Measurements from ENCODE around the gene ZNF521. TPM values are rescaled to one million over a fixed set of nuclear protein-coding genes. Genes with fewer than 3 reads are reported as not detected.

ZNF521 gene
- total and polyA plus RNA-seq, 4 donors = 0.50 to 3.7 (median 1.5) TPM

- H3K4me1 ChIP-seq (ENCODE audit: control insufficient read depth in 4 of 4, insufficient read depth in 4 of 4, low read length in 3 of 4) = no peaks in the 10 kb centered on the region
- peaks cover 0 to under 1% (median 0%) of the 10 kb centered on the region in 4 donors for H3K9me3 ChIP-seq (ENCODE audit: control insufficient read depth in 4 of 4, low read length in 3 of 4)
- no peak overlapping the region for H3K9ac ChIP-seq (ENCODE audit: low read depth in 1 of 2, low read length in 2 of 2)
- no peak overlapping the region for H3K4me3 ChIP-seq (ENCODE audit: low read depth in 1 of 3, low read length in 3 of 3)
- no peaks in the 10 kb centered on the region for H3K36me3 ChIP-seq (ENCODE audit: control insufficient read depth in 4 of 4, insufficient read depth in 3 of 4, low read depth in 1 of 4, low read length in 3 of 4)
- H3K27me3 ChIP-seq (ENCODE audit: control insufficient read depth in 4 of 4, insufficient read depth in 4 of 4, low read length in 3 of 4) = peaks cover 0 to 5% (median 2%) of the 10 kb centered on the region in 4 donors
- H3K27ac ChIP-seq (ENCODE audit: low read depth in 1 of 2, low read length in 2 of 2) = no peak overlapping the region
- TF ChIP-seq TAF1 (conservative IDR thresholded peaks at IDR 0.05) (no peak), GABPA (IDR thresholded peaks at IDR 0.05 in 1 of 2, conservative IDR thresholded peaks at IDR 0.05 in 1 of 2) (no peak), JUND (IDR thresholded peaks at IDR 0.05) (no peak), RXRA (IDR thresholded peaks at IDR 0.05) (no peak), REST (IDR thresholded peaks at IDR 0.05) (no peak), NR2F2 (IDR thresholded peaks at IDR 0.05) (no peak), RAD21 (IDR thresholded peaks at IDR 0.05) (no peak)
- WGBS = 51% methylated on average over 5 of the region's 5 CpGs
- DNase-seq (ENCODE audit: low spot score) = no peak
Observed at GRCh38 chr18:25370391-25370790, 18.4 kb upstream of the ZNF521 start.

GRCh38 chr18:25365242-25365641 lies 13.3 kb upstream of the ZNF521 start:
- Histone ChIP-seq H3K4me3 (ENCODE audit: low read depth in 1 of 3, low read length in 3 of 3) (no peak overlapping the region), H3K9me3 (ENCODE audit: control insufficient read depth in 4 of 4, low read length in 3 of 4) (peaks cover 0 to 10% (median under 1%) of the 10 kb centered on the region in 4 donors), H3K27ac (ENCODE audit: low read depth in 1 of 2, low read length in 2 of 2) (no peak overlapping the region), H3K4me1 (ENCODE audit: control insufficient read depth in 4 of 4, insufficient read depth in 4 of 4, low read length in 3 of 4) (no peaks in the 10 kb centered on the region), H3K27me3 (ENCODE audit: control insufficient read depth in 4 of 4, insufficient read depth in 4 of 4, low read length in 3 of 4) (peaks cover 0 to 12% (median 3%) of the 10 kb centered on the region in 4 donors), H3K9ac (ENCODE audit: low read depth in 1 of 2, low read length in 2 of 2) (no peak overlapping the region), H3K36me3 (ENCODE audit: control insufficient read depth in 4 of 4, insufficient read depth in 3 of 4, low read depth in 1 of 4, low read length in 3 of 4) (no peaks in the 10 kb centered on the region)
- 61% methylated on average over 3 of the region's 3 CpGs for WGBS
- DNase-seq (ENCODE audit: low spot score) = no peak
- TF ChIP-seq FOXA1 (IDR thresholded peaks at IDR 0.05) (no peak), JUND (IDR thresholded peaks at IDR 0.05) (no peak), EGR1 (IDR thresholded peaks at IDR 0.05; ENCODE audit: low read depth in 2 of 2) (no peak), TAF1 (conservative IDR thresholded peaks at IDR 0.05) (no peak), RXRA (IDR thresholded peaks at IDR 0.05) (no peak), RAD21 (IDR thresholded peaks at IDR 0.05) (no peak), NR2F2 (IDR thresholded peaks at IDR 0.05) (no peak), YY1 (IDR thresholded peaks at IDR 0.05) (no peak), ATF3 (IDR thresholded peaks at IDR 0.05) (no peak), REST (IDR thresholded peaks at IDR 0.05) (no peak), GABPA (IDR thresholded peaks at IDR 0.05 in 1 of 2, conservative IDR thresholded peaks at IDR 0.05 in 1 of 2) (no peak), HNF4G (IDR thresholded peaks at IDR 0.05) (no peak), MAX (IDR thresholded peaks at IDR 0.05) (no peak), SP1 (IDR thresholded peaks at IDR 0.05) (no peak)
